GM12892 (cell line): ENCODE results near the gene PCDHA6.

Experiments
- POLR2A ChIP-seq: IDR thresholded peaks from 2 replicates; pipeline ENCODE4 v1.6.1; 2011; ENCODE audit warnings: low read depth, low read length, control low read depth
- POLR2AphosphoS5 ChIP-seq: IDR thresholded peaks from 2 replicates; pipeline ENCODE4 v1.6.1; 2011; ENCODE audit warnings: low read depth, low read length, control low read depth
- TAF1 ChIP-seq: IDR thresholded peaks from 2 replicates; pipeline ENCODE4 v1.6.1; 2011; ENCODE audit warnings: low read depth, mild to moderate bottlenecking, control low read depth, low read length, borderline replicate concordance

GRCh38 chr5:140800816-140801493, 26.8 kb upstream of the PCDHA6 start, which contains the start of gene PCDHA3:
- no peak for TF ChIP-seq POLR2AphosphoS5
- no peak for TF ChIP-seq POLR2A
- no peak for TF ChIP-seq TAF1
